ENCODE measurements around the gene LGR6. TPM values are rescaled to one million over a fixed set of nuclear protein-coding genes. Genes with fewer than 3 reads are reported as not detected.
"Not testable (repeated sequence)": the region's sequence is repeated elsewhere in the genome, so short reads cannot be mapped to it uniquely, and the experiment has no call there.

Gene LGR6
- total and polyA plus RNA-seq, 2 donors (not counting 1 experiment from before 2014, with no cell fraction given): 0.28 TPM; not detected in 1

DNA sequence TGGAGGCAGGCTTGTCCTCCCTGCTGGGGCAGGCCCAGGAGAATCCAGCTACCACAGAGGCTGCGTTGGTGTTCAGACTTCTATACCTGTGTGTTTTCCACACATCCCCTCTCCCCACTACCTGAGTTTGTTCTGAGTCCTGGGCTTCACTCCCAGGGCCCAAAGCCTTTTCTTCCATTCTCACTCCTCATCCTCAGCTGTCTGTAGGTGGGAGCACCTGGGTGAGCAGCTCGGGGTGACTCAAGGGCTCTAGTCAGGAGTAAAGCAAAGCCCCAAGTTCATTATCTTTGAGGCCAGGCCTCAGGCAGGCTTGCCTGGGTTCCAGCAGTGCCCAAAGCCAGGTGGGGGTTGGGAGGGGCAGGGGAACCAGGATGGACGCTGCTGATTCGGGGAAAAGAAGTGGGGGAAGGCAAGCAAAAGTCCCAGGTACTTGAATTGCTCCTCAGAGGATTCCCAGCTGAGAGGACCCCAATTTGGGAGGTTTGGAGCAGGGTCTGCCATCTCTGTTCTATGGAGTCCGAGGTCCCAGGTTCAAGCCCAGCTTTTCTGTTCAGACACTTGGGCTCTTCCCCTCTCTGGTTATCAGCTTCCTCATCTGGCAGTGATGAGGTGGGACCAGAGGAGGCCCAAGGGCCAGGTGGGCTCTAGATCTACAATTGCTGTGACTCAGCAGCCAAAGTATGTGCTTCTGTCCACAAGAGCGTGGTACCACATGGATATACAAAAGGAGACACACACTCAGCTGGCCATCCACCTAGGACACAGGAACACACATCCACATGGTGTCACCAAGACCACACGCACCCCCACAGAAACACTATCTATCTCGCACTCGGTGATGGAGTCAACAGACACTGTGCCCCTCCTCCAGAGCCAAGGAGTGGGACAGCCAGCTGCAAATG is 27.4 kb upstream of the LGR6 start:
- intact Hi-C loops (cut with micrococcal nuclease): loop anchor here (10.0 kb wide), 3 partner anchors 181 to 799 kb away; partner anchors contain the start of genes CYB5R1 and RNPEP
- Mint-ChIP-seq H3K4me1 (peaks cover 54% of the 10 kb centered on the region), H3K4me3 (no peak overlapping the region), H3K9me3 (ENCODE audit: insufficient read depth) (no peaks in the 10 kb centered on the region), H3K27me3 (peaks cover 6% of the 10 kb centered on the region), H3K27ac (no peak overlapping the region)
- ATAC-seq (ENCODE audit: low read depth): no peak
- Histone ChIP-seq H3K4me3 (ENCODE audit: control extremely low read depth in 1 of 5, extremely low read depth in 1 of 5, insufficient read depth in 1 of 5, low read depth in 2 of 5, low read length in 4 of 5) (no peak overlapping the region), H3K27me3 (replicated peaks in 1 of 4; ENCODE audit: control extremely low read depth in 1 of 4, control insufficient read depth in 3 of 4, insufficient read depth in 4 of 4, low read length in 3 of 4) (no peaks in the 10 kb centered on the region), H2AFZ (ENCODE audit: insufficient read depth, low read depth, low read length, poor library complexity, severe bottlenecking) (no peak overlapping the region), H3K79me2 (ENCODE audit: control insufficient read depth, insufficient read depth, low read length) (peaks cover 19% of the 10 kb centered on the region), H3K4me1 (ENCODE audit: control insufficient read depth in 2 of 2, insufficient read depth in 2 of 2, low read length in 2 of 2) (peaks cover 48 to 54% of the 10 kb centered on the region in 2 donors), H4K20me1 (ENCODE audit: control insufficient read depth, insufficient read depth, low read length, poor library complexity, severe bottlenecking) (no peaks in the 10 kb centered on the region), H3K9ac (ENCODE audit: low read length) (no peak overlapping the region), H3K36me3 (replicated peaks in 1 of 2; ENCODE audit: control extremely low read depth in 1 of 2, control insufficient read depth in 1 of 2, extremely low read depth in 1 of 2, insufficient read depth in 2 of 2, low read length in 1 of 2) (no peaks in the 10 kb centered on the region), H3K27ac (ENCODE audit: low read length in 2 of 2) (no peak overlapping the region), H3K4me2 (replicated peaks; ENCODE audit: low read depth, low read length, poor library complexity, severe bottlenecking) (peak overlapping the region; percentile 91), H3K9me3 (ENCODE audit: control extremely low read depth in 1 of 3, control insufficient read depth in 2 of 3, insufficient read depth in 1 of 3, low read length in 2 of 3) (no peaks in the 10 kb centered on the region)
- POLR2A ChIA-PET: no interaction called here
- TF ChIP-seq, protein P1, sequence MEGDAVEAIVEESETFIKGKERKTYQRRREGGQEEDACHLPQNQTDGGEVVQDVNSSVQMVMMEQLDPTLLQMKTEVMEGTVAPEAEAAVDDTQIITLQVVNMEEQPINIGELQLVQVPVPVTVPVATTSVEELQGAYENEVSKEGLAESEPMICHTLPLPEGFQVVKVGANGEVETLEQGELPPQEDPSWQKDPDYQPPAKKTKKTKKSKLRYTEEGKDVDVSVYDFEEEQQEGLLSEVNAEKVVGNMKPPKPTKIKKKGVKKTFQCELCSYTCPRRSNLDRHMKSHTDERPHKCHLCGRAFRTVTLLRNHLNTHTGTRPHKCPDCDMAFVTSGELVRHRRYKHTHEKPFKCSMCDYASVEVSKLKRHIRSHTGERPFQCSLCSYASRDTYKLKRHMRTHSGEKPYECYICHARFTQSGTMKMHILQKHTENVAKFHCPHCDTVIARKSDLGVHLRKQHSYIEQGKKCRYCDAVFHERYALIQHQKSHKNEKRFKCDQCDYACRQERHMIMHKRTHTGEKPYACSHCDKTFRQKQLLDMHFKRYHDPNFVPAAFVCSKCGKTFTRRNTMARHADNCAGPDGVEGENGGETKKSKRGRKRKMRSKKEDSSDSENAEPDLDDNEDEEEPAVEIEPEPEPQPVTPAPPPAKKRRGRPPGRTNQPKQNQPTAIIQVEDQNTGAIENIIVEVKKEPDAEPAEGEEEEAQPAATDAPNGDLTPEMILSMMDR (IDR thresholded peaks at IDR 0.05): no peak
- TF ChIP-seq EZH2 (IDR thresholded peaks at IDR 0.05; ENCODE audit: borderline replicate concordance, insufficient read depth, low read depth, low read length, poor library complexity, severe bottlenecking): no peak
- CTCF ChIA-PET: interaction anchor here (1.0 kb wide), 1 partner anchor 11 kb away, joined by 4 read pairs; no protein-coding TSS in a partner anchor
- WGBS (ENCODE audit: insufficient coverage): 100% methylated on average over 6 of the region's 9 CpGs
- DNase-seq: no peak

DNA sequence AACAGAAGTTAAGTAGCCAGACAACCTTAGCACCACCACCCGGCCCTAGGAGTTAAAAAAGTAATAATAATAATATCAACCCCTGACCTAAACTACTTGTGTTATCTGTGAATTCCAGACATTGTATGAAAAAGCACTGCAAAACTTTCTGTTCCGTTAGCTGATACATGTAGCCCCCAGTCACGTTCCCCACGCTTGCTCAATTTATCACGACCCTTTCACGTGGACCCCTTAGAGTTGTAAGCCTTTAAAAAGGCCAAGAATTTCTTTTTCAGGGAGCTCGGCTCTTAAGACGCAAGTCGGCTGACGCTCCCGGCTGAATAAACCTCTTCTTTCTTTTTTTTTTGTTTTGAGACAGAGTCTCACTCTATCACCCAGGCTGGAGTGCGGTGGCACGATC is 26.5 kb upstream of the LGR6 start:
- 97% methylated on average over 10 of the region's 13 CpGs for WGBS (ENCODE audit: insufficient coverage)
- H3K4me3 Mint-ChIP-seq; H3K27me3 Mint-ChIP-seq; H3K4me3 ChIP-seq (ENCODE audit: control extremely low read depth in 1 of 5, extremely low read depth in 1 of 5, insufficient read depth in 1 of 5, low read depth in 2 of 5, low read length in 4 of 5); H3K36me3 ChIP-seq (replicated peaks in 1 of 2; ENCODE audit: control extremely low read depth in 1 of 2, control insufficient read depth in 1 of 2, extremely low read depth in 1 of 2, insufficient read depth in 2 of 2, low read length in 1 of 2); ATAC-seq (ENCODE audit: low read depth); H3K9ac ChIP-seq (ENCODE audit: low read length); H4K20me1 ChIP-seq (ENCODE audit: control insufficient read depth, insufficient read depth, low read length, poor library complexity, severe bottlenecking); DNase-seq; H3K4me2 ChIP-seq (replicated peaks; ENCODE audit: low read depth, low read length, poor library complexity, severe bottlenecking); H3K9me3 Mint-ChIP-seq (ENCODE audit: insufficient read depth); H3K27me3 ChIP-seq (replicated peaks in 1 of 4; ENCODE audit: control extremely low read depth in 1 of 4, control insufficient read depth in 3 of 4, insufficient read depth in 4 of 4, low read length in 3 of 4); POLR2A ChIA-PET; H3K27ac ChIP-seq (ENCODE audit: low read length in 2 of 2); H2AFZ ChIP-seq (ENCODE audit: insufficient read depth, low read depth, low read length, poor library complexity, severe bottlenecking); H3K27ac Mint-ChIP-seq; H3K9me3 ChIP-seq (ENCODE audit: control extremely low read depth in 1 of 3, control insufficient read depth in 2 of 3, insufficient read depth in 1 of 3, low read length in 2 of 3): not testable (repeated sequence)
- intact Hi-C loops (cut with micrococcal nuclease): loop anchor here (10.0 kb wide), 3 partner anchors 182 to 798 kb away; partner anchors contain the start of genes CYB5R1 and RNPEP
- CTCF ChIA-PET: interaction anchor here (1.0 kb wide), 1 partner anchor 12 kb away, joined by 4 read pairs; no protein-coding TSS in a partner anchor
- Histone ChIP-seq H3K4me1 (ENCODE audit: control insufficient read depth in 2 of 2, insufficient read depth in 2 of 2, low read length in 2 of 2) (peaks cover 40 to 46% of the 10 kb centered on the region in 2 donors), H3K79me2 (ENCODE audit: control insufficient read depth, insufficient read depth, low read length) (peaks cover 12% of the 10 kb centered on the region)
- peaks cover 45% of the 10 kb centered on the region for H3K4me1 Mint-ChIP-seq
